Measurements from ENCODE around the gene PSMB10.

- TF ChIP-seq CTCF (IDR thresholded peaks at IDR 0.05; ENCODE audit: control extremely low read depth in 1 of 3, insufficient read depth in 1 of 3, low read depth in 1 of 3, low read length in 3 of 3) (no peak), EZH2 (IDR thresholded peaks at IDR 0.05; ENCODE audit: low read depth, low read length, severe bottlenecking) (no peak), HDAC6 (IDR thresholded peaks at IDR 0.05; ENCODE audit: low read depth, low read length) (no peak), EP300 (IDR thresholded peaks at IDR 0.05; ENCODE audit: borderline replicate concordance in 1 of 2, low read depth in 2 of 2, low read length in 2 of 2) (no peak), NANOG (IDR thresholded peaks at IDR 0.05; ENCODE audit: insufficient read depth, low read depth, low read length, poor library complexity, severe bottlenecking) (no peak)
Measured at GRCh38 chr16:67967958-67968399, 31.3 kb upstream of the PSMB10 start.

Data from H1 (cell line).